Adrenal gland (tissue), 5 donors: Measurements from ENCODE around the gene DPM2.

Experiments
- POLR2A ChIP-seq, 2 donors: fragments of 450-650 bp; IDR thresholded peaks; one replicate each; pipeline ENCODE4 v1.6.1; 2017; ENCODE audit warnings: antibody characterized with exemption in 2 of 2, mild to moderate bottlenecking in 2 of 2, moderate library complexity in 1 of 2
- TF ChIP-seq, protein P1 (sequence below), 6 experiments: fragments of 450-650 bp in 4 of 6; fragments of 200-600 bp in 2 of 6; sonication (generic) in 1 of 6; IDR thresholded peaks; 1 replicate in 5 of 6; 2 replicates in 1 of 6; pipeline versions ENCODE4 v1.5.1 to v1.8.0; 2016 to 2021; ENCODE audit warnings: antibody characterized with exemption in 6 of 6, mild to moderate bottlenecking in 2 of 6, moderate library complexity in 1 of 6
- donor health status: DM: no; HTN: no; CAD: no.

DNA sequence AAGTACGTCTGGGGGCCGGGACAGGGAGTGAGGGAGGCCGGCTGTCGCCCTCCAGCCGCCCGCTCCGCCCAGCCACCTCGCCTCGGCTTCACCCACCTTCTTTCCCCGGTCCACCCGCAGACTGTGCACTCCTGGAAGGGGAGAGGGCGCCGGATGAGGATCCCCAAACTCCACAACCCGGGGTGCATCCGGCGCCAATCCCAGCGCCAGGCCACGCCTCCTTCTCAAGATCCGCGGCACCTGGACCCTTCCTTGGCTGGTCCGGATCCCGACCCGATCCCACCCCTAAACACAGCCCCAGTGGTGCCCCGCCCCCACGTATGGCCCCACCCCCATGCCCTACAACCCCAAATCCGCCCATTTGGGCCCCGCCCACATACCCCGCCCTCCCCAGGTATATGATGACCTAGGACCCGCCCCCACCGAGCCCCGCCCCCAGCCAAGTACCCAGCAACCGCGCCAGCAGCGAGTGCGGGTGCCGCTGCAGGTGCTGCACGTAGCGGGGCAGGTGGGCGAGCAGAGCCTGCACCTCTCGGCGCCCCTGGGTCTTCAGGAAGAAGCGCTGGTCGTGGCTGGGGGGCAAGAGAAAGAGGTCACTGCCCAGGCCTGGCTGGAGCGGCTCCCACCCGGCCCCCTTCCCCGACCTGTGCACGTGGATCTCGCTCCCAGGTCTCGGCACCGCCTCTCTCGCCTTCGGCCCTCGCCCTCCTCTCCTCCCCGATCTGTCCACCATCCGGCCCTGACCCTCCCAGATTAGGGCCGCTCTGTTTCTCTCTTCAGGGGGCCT lies 10.3 kb downstream of the DPM2 start:
- TF ChIP-seq, protein P1, sequence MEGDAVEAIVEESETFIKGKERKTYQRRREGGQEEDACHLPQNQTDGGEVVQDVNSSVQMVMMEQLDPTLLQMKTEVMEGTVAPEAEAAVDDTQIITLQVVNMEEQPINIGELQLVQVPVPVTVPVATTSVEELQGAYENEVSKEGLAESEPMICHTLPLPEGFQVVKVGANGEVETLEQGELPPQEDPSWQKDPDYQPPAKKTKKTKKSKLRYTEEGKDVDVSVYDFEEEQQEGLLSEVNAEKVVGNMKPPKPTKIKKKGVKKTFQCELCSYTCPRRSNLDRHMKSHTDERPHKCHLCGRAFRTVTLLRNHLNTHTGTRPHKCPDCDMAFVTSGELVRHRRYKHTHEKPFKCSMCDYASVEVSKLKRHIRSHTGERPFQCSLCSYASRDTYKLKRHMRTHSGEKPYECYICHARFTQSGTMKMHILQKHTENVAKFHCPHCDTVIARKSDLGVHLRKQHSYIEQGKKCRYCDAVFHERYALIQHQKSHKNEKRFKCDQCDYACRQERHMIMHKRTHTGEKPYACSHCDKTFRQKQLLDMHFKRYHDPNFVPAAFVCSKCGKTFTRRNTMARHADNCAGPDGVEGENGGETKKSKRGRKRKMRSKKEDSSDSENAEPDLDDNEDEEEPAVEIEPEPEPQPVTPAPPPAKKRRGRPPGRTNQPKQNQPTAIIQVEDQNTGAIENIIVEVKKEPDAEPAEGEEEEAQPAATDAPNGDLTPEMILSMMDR (IDR thresholded peaks at IDR 0.05) = no peak
- no peak for TF ChIP-seq POLR2A (IDR thresholded peaks at IDR 0.05)
